Type B pancreatic cell (in vitro differentiated cells): ENCODE data around the gene RAD51AP2. TPM values are rescaled to one million over a fixed set of nuclear protein-coding genes. Genes with fewer than 3 reads are reported as not detected.
"Not testable (repeated sequence)": the region's sequence is repeated elsewhere in the genome, so short reads cannot be mapped to it uniquely, and the experiment has no call there.

Experiments used
- DNase-seq: peaks from one replicate; pipeline ENCODE4 v3.0.0; 2021; ENCODE audit warnings: mixed read lengths; ENCODE audit not compliant: unreplicated experiment; ENCODE audit errors: extremely low spot score
- H3K27ac Mint-ChIP-seq: 2 replicates; pipeline ENCODE4 v1.8.0; 2021; ENCODE audit warnings: mild to moderate bottlenecking, mixed read lengths
- H3K27me3 Mint-ChIP-seq: 2 replicates; pipeline ENCODE4 v1.8.0; 2021; ENCODE audit warnings: mixed read lengths
- H3K36me3 Mint-ChIP-seq: 2 replicates; pipeline ENCODE4 v1.8.0; 2021; ENCODE audit warnings: mixed read lengths
- H3K4me1 Mint-ChIP-seq: one replicate; pipeline ENCODE4 v1.8.0; 2021; ENCODE audit warnings: mixed read lengths; ENCODE audit not compliant: unreplicated experiment
- H3K4me3 Mint-ChIP-seq: 2 replicates; pipeline ENCODE4 v1.8.0; 2021; ENCODE audit warnings: mild to moderate bottlenecking, mixed read lengths
- H3K9me3 Mint-ChIP-seq: 2 replicates; pipeline ENCODE4 v1.8.0; 2021; ENCODE audit warnings: mixed read lengths
- CTCF ChIP-seq: fragments of 200-600 bp; sonication (generic); conservative IDR thresholded peaks from 2 replicates; pipeline ENCODE4 v1.5.0; 2021; ENCODE audit warnings: antibody characterized with exemption, mild to moderate bottlenecking
- long read RNA-seq: library from polyadenylated mRNA; unstranded; transcript quantifications from one replicate; pipeline ENCODE4 v2.0.0, GENCODE V29; 2020
- total RNA-seq: library from RNA; stranded (reverse); gene quantifications from 2 replicates; pipeline ENCODE4 v1.2.1, GENCODE V29; 2021; ENCODE audit warnings: low replicate concordance

The RAD51AP2 gene
- 0.12 TPM in 2 replicates for total RNA-seq
- long read RNA-seq = 0 reads

- no peaks in the 10 kb centered on the region for H3K9me3 Mint-ChIP-seq
- peak within 1 kb of the TSS; percentile 40 for H3K27ac Mint-ChIP-seq
- peaks cover 22% of the 10 kb centered on the region for H3K27me3 Mint-ChIP-seq
Observed at GRCh38 chr2:17518212-17519154, at the start of gene RAD51AP2. Gene RAD51AP2 (minus strand): TSS chr2:17518440. CDS start chr2:17518415, 25 bp downstream.

GRCh38 chr2:17565726-17566125, 47.5 kb upstream of the RAD51AP2 start:
- H3K36me3 Mint-ChIP-seq, H3K9me3 Mint-ChIP-seq, DNase-seq, H3K27me3 Mint-ChIP-seq, H3K4me3 Mint-ChIP-seq, H3K27ac Mint-ChIP-seq, H3K4me1 Mint-ChIP-seq: not testable (repeated sequence)

More at GRCh38 chr2:17518212-17519154, at the start of gene RAD51AP2:
- Mint-ChIP-seq H3K4me1 (peaks cover 6% of the 10 kb centered on the region), H3K36me3 (no peaks in the 10 kb centered on the region), H3K4me3 (peak within 1 kb of the TSS; percentile 86)
- peak; percentile 84 for DNase-seq
- TF ChIP-seq CTCF = no peak

GRCh38 chr2:17558878-17559277, 40.6 kb upstream of the RAD51AP2 start:
- no peaks in the 10 kb centered on the region for H3K4me1 Mint-ChIP-seq
- H3K27ac Mint-ChIP-seq = no peak overlapping the region
- H3K4me3 Mint-ChIP-seq = no peak overlapping the region
- peaks cover 5% of the 10 kb centered on the region for H3K27me3 Mint-ChIP-seq
- no peak for DNase-seq
- H3K36me3 Mint-ChIP-seq = no peaks in the 10 kb centered on the region
- H3K9me3 Mint-ChIP-seq = peaks cover 4% of the 10 kb centered on the region
- TF ChIP-seq CTCF = no peak

GRCh38 chr2:17558053-17558452, 39.8 kb upstream of the RAD51AP2 start:
- H3K27me3 Mint-ChIP-seq = peaks cover 5% of the 10 kb centered on the region
- no peaks in the 10 kb centered on the region for H3K36me3 Mint-ChIP-seq
- no peaks in the 10 kb centered on the region for H3K4me1 Mint-ChIP-seq
- TF ChIP-seq CTCF = no peak
- H3K9me3 Mint-ChIP-seq = peaks cover 4% of the 10 kb centered on the region
- DNase-seq = no peak
- H3K27ac Mint-ChIP-seq = no peak overlapping the region
- H3K4me3 Mint-ChIP-seq = no peak overlapping the region

- Mint-ChIP-seq H3K36me3 (no peaks in the 10 kb centered on the region), H3K9me3 (peaks cover 4% of the 10 kb centered on the region), H3K27me3 (peaks cover 5% of the 10 kb centered on the region), H3K4me1 (no peaks in the 10 kb centered on the region), H3K4me3 (no peak overlapping the region), H3K27ac (no peak overlapping the region)
- TF ChIP-seq CTCF = no peak
- DNase-seq = no peak
Observed at GRCh38 chr2:17557596-17557995, 39.4 kb upstream of the RAD51AP2 start.

GRCh38 chr2:17555150-17555549, 36.9 kb upstream of the RAD51AP2 start:
- no peak for DNase-seq
- Mint-ChIP-seq H3K9me3 (no peaks in the 10 kb centered on the region), H3K4me3 (no peak overlapping the region), H3K36me3 (no peaks in the 10 kb centered on the region), H3K4me1 (no peaks in the 10 kb centered on the region), H3K27ac (no peak overlapping the region), H3K27me3 (no peaks in the 10 kb centered on the region)
- TF ChIP-seq CTCF = no peak
